Omental fat pad (tissue), 4 donors: Measurements from ENCODE around the gene TULP1. TPM values are rescaled to one million over a fixed set of nuclear protein-coding genes. Genes with fewer than 3 reads are reported as not detected.
"Not testable (repeated sequence)": the region's sequence is repeated elsewhere in the genome, so short reads cannot be mapped to it uniquely, and the experiment has no call there.

Experiments used
- ATAC-seq: fragments of 150-250 bp; one replicate; pipeline ENCODE4 v1.9.1; 2016; ENCODE audit warnings: mild to moderate bottlenecking, moderate library complexity; ENCODE audit not compliant: low FRiP score
- DNase-seq: peaks from one replicate; pipeline ENCODE4 v3.0.0-alpha.2; 2019; ENCODE audit warnings: low spot score
- total RNA-seq, 4 donors: library from RNA; depleted of rRNA; stranded (reverse); fragments of >200 nt; gene quantifications; one replicate each; pipeline ENCODE4 v1.1.0, GENCODE V29; 2016
- TF ChIP-seq, protein P1 (sequence below), 3 donors: fragments of 450-650 bp; IDR thresholded peaks; one replicate each; pipeline ENCODE4 v1.5.1; 2016 to 2017; ENCODE audit warnings: antibody characterized with exemption in 3 of 3, mild to moderate bottlenecking in 3 of 3, moderate library complexity in 2 of 3

TULP1 gene
- total RNA-seq, 4 donors from 2014 or later: 0.28 TPM; not detected in 3

- ATAC-seq (no peak), DNase-seq (no peak)
- TF ChIP-seq, protein P1, sequence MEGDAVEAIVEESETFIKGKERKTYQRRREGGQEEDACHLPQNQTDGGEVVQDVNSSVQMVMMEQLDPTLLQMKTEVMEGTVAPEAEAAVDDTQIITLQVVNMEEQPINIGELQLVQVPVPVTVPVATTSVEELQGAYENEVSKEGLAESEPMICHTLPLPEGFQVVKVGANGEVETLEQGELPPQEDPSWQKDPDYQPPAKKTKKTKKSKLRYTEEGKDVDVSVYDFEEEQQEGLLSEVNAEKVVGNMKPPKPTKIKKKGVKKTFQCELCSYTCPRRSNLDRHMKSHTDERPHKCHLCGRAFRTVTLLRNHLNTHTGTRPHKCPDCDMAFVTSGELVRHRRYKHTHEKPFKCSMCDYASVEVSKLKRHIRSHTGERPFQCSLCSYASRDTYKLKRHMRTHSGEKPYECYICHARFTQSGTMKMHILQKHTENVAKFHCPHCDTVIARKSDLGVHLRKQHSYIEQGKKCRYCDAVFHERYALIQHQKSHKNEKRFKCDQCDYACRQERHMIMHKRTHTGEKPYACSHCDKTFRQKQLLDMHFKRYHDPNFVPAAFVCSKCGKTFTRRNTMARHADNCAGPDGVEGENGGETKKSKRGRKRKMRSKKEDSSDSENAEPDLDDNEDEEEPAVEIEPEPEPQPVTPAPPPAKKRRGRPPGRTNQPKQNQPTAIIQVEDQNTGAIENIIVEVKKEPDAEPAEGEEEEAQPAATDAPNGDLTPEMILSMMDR (IDR thresholded peaks at IDR 0.05): no peak
Measured at GRCh38 chr6:35522151-35522550, 9.5 kb upstream of the TULP1 start.

DNA sequence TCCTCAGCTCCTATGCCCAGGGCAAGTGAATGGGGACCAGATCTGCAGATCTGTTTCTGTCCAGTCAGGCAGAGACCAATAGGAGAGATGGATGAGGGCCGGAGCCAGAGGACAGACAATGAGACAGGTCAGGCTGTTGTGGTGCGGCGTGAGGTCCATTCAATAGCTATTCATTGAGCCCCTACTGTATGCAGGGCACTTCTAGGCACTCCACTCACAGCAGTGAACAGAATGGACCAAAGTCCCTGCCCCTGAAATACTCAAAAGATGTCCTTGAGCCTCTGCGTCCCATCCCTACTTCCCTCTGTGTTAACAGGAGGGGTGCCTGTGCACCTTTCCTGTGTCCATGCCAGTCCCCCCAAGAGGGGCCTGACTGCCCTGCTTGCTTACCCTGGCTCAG is 8.5 kb upstream of the TULP1 start:
- TF ChIP-seq, protein P1 (IDR thresholded peaks at IDR 0.05): no peak
- no peak for DNase-seq
- ATAC-seq: no peak

GRCh38 chr6:35519313-35520015 is 6.8 kb upstream of the TULP1 start:
- TF ChIP-seq, protein P1 (IDR thresholded peaks at IDR 0.05): no peak
- DNase-seq: no peak
- ATAC-seq: no peak

GRCh38 chr6:35518566-35519312 is 6.0 kb upstream of the TULP1 start:
- TF ChIP-seq, protein P1 (IDR thresholded peaks at IDR 0.05): no peak
- DNase-seq: no peak

GRCh38 chr6:35517978-35518377 is 5.3 kb upstream of the TULP1 start:
- ATAC-seq, DNase-seq: not testable (repeated sequence)

More at GRCh38 chr6:35518566-35519312, 6.0 kb upstream of the TULP1 start:
- no peak for ATAC-seq

- ATAC-seq (no peak), DNase-seq (no peak)
- TF ChIP-seq, protein P1 (IDR thresholded peaks at IDR 0.05): no peak
Measured at GRCh38 chr6:35516712-35517111, 4.0 kb upstream of the TULP1 start.

DNA sequence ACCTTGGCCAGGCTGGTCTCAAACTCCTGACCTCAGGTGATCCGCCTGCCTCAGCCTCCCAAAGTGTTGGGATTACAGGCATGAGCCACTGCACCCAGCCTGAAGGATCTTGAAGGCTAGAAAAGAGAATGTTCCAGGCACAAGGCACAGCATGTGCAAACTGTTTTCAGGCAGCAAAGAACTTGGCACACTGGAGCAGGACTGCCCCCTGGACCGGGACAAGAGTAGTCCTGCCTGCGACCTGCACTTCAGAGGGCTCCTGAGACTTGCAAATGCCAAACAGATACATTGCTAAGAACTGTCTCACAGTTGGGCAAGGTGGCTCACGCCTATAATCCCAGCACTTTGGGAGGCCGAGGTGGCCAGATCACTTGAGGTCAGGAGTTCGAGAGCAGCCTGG is 3.2 kb upstream of the TULP1 start:
- DNase-seq, ATAC-seq: not testable (repeated sequence)

- ATAC-seq: no peak
- TF ChIP-seq, protein P1 (IDR thresholded peaks at IDR 0.05): no peak
- DNase-seq: no peak
Measured at GRCh38 chr6:35514587-35514986, 1.9 kb upstream of the TULP1 start.
